GM21423 (cell line): ENCODE results near the gene TFDP1.

ENCODE experiments used
- ATAC-seq: cut with Tn5 transposase; IDR thresholded peaks from one replicate; pipeline ENCODE4 v1.9.1; 2021; ENCODE audit warnings: mild to moderate bottlenecking, moderate library complexity; ENCODE audit not compliant: unreplicated experiment

The TFDP1 gene

GRCh38 chr13:113659337-113659736 is 74.8 kb downstream of the TFDP1 start:
- ATAC-seq = no peak

GRCh38 chr13:113660066-113660465 is 75.5 kb downstream of the TFDP1 start:
- no peak for ATAC-seq

- ATAC-seq = no peak
These were observed 77.0 kb downstream of the TFDP1 start for GRCh38 chr13:113661509-113661908.

GRCh38 chr13:113663934-113664333 is 79.4 kb downstream of the TFDP1 start:
- no peak for ATAC-seq

GRCh38 chr13:113664751-113665596 is 80.4 kb downstream of the TFDP1 start:
- no peak for ATAC-seq

GRCh38 chr13:113665597-113666328 is 81.2 kb downstream of the TFDP1 start:
- ATAC-seq = no peak

GRCh38 chr13:113666329-113666670 is 81.7 kb downstream of the TFDP1 start:
- no peak for ATAC-seq

GRCh38 chr13:113666951-113667701 is 82.6 kb downstream of the TFDP1 start, which contains the start of gene GRK1:
Gene GRK1, plus strand, starts transcription at chr13:113667219. Its CDS starts 168 bp downstream, at chr13:113667387.
- no peak for ATAC-seq

GRCh38 chr13:113667771-113668490 is 83.4 kb downstream of the TFDP1 start:
- no peak for ATAC-seq

- no peak for ATAC-seq
These were observed 84.0 kb downstream of the TFDP1 start for GRCh38 chr13:113668491-113668971.

GRCh38 chr13:113669231-113669754 is 84.7 kb downstream of the TFDP1 start:
- ATAC-seq = no peak

GRCh38 chr13:113669755-113670341 is 85.3 kb downstream of the TFDP1 start:
- no peak for ATAC-seq

- no peak for ATAC-seq
These were observed 86.0 kb downstream of the TFDP1 start for GRCh38 chr13:113670541-113670940.

GRCh38 chr13:113671066-113672001 is 86.8 kb downstream of the TFDP1 start:
- no peak for ATAC-seq

- ATAC-seq = no peak
These were observed 87.6 kb downstream of the TFDP1 start for GRCh38 chr13:113672002-113672651.
